IMR-90 (cell line): Measurements from ENCODE around the gene PYGB. TPM values are rescaled to one million over a fixed set of nuclear protein-coding genes. Genes with fewer than 3 reads are reported as not detected.

Experiments
- ATAC-seq: fragments of 200-7000 bp; cut with Tn5 transposase; 2 replicates; pipeline ENCODE4 v1.9.1; 2020; ENCODE audit warnings: low read depth, mild to moderate bottlenecking, moderate library complexity
- BruUV-seq: library from RNA; stranded (reverse); fragments of 400-500 nt; replicated peaks from 2 replicates; lab custom pipeline; 2021; lab: Mats Ljungman, UMichigan
- CTCF ChIA-PET: fragments of 300-600 bp; formaldehyde crosslinking; extraction: SDS; loops from one replicate; lab custom pipeline; 2021; ENCODE audit warnings: antibody characterized with exemption; lab: Yijun Ruan, JAX
- POLR2A ChIA-PET: fragments of 300-600 bp; sonication (Branson Sonifier 250); formaldehyde crosslinking; loops from one replicate; lab custom pipeline; 2022; ENCODE audit warnings: antibody characterized with exemption; ENCODE audit not compliant: unreplicated experiment; lab: Charles Lee
- DNase-seq: peaks from one replicate; pipeline ENCODE4 v3.0.0; 2013
- H2AFZ ChIP-seq: replicated peaks from 2 replicates; pipeline ENCODE3; 2013; ENCODE audit warnings: low read length, mild to moderate bottlenecking; ENCODE audit not compliant: poor library complexity
- H2AK5ac ChIP-seq: 2 replicates; pipeline ENCODE4 v1.6.1; 2013; ENCODE audit warnings: low read depth, low read length, inconsistent platforms
- H2AK9ac ChIP-seq: replicated peaks from 2 replicates; pipeline ENCODE3; 2013; ENCODE audit warnings: mild to moderate bottlenecking, low read depth, low read length, moderate library complexity; ENCODE audit not compliant: poor library complexity
- H2BK120ac ChIP-seq: 2 replicates; pipeline ENCODE4 v1.6.1; 2013; ENCODE audit warnings: low read depth, low read length, inconsistent platforms
- H2BK15ac ChIP-seq: 3 replicates; pipeline ENCODE4 v1.6.1; 2013; ENCODE audit warnings: low read depth, low read length, inconsistent platforms
- H2BK20ac ChIP-seq: 2 replicates; pipeline ENCODE4 v1.6.1; 2013; ENCODE audit warnings: low read depth, mild to moderate bottlenecking, inconsistent platforms, low read length, moderate library complexity
- H2BK5ac ChIP-seq: 2 replicates; pipeline ENCODE4 v1.6.1; 2013; ENCODE audit warnings: mild to moderate bottlenecking, low read depth, low read length, inconsistent platforms; ENCODE audit not compliant: poor library complexity, severe bottlenecking
- H3K14ac ChIP-seq: replicated peaks from 2 replicates; pipeline ENCODE4 v1.6.1; 2013; ENCODE audit warnings: low read depth, low read length, inconsistent platforms
- H3K18ac ChIP-seq: 2 replicates; pipeline ENCODE4 v1.6.1; 2013; ENCODE audit warnings: low read depth, low read length, control low read depth
- H3K23ac ChIP-seq: 2 replicates; pipeline ENCODE4 v1.6.1; 2013; ENCODE audit warnings: low read depth, low read length, inconsistent platforms
- H3K27ac ChIP-seq: 2 replicates; pipeline ENCODE4 v1.5.1; 2013; ENCODE audit warnings: mild to moderate bottlenecking, control low read depth, low read length; ENCODE audit not compliant: insufficient read depth
- H3K27me3 ChIP-seq: 2 replicates; pipeline ENCODE4 v1.6.1; 2013; ENCODE audit warnings: low read length; ENCODE audit not compliant: control insufficient read depth, insufficient read depth
- H3K36me3 ChIP-seq: 2 replicates; pipeline ENCODE4 v1.6.1; 2013; ENCODE audit warnings: low read length, mixed read lengths; ENCODE audit not compliant: control insufficient read depth, insufficient read depth
- H3K4ac ChIP-seq: 2 replicates; pipeline ENCODE4 v1.6.1; 2013; ENCODE audit warnings: low read depth, low read length, inconsistent platforms
- H3K4me1 ChIP-seq: 2 replicates; pipeline ENCODE4 v1.6.1; 2013; ENCODE audit warnings: low read length, mixed read lengths; ENCODE audit not compliant: control insufficient read depth, insufficient read depth
- H3K4me2 ChIP-seq: 2 replicates; pipeline ENCODE4 v1.6.1; 2013; ENCODE audit warnings: low read depth, mild to moderate bottlenecking, control low read depth, low read length, moderate library complexity
- H3K4me3 ChIP-seq: 2 replicates; pipeline ENCODE4 v1.5.1; 2013; ENCODE audit warnings: low read depth, mild to moderate bottlenecking, control low read depth, low read length, moderate library complexity; ENCODE audit not compliant: insufficient read depth
- H3K56ac ChIP-seq: 2 replicates; pipeline ENCODE4 v1.6.1; 2013; ENCODE audit warnings: low read length, inconsistent platforms; ENCODE audit not compliant: insufficient read depth; ENCODE audit errors: extremely low read depth
- H3K79me1 ChIP-seq, 2 experiments: 2 replicates each; pipeline ENCODE4 v1.6.1; 2013; ENCODE audit warnings: low read length in 2 of 2, inconsistent platforms in 1 of 2, low read depth in 1 of 2
- H3K9ac ChIP-seq: 2 replicates; pipeline ENCODE4 v1.6.1; 2013; ENCODE audit warnings: low read depth, low read length, control low read depth
- H3K9me1 ChIP-seq: 2 replicates; pipeline ENCODE4 v1.6.1; 2013; ENCODE audit warnings: low read length, inconsistent platforms; ENCODE audit not compliant: insufficient read depth
- H3K9me3 ChIP-seq: 2 replicates; pipeline ENCODE4 v1.6.1; 2013; ENCODE audit warnings: low read length; ENCODE audit not compliant: control insufficient read depth, insufficient read depth
- H4K20me1 ChIP-seq: 2 replicates; pipeline ENCODE4 v1.6.1; 2013; ENCODE audit warnings: low read length, inconsistent platforms; ENCODE audit not compliant: insufficient read depth
- H4K5ac ChIP-seq: 2 replicates; pipeline ENCODE4 v1.6.1; 2013; ENCODE audit warnings: mild to moderate bottlenecking, low read depth, low read length, control low read depth
- H4K8ac ChIP-seq, 2 experiments: 2 replicates each; pipeline ENCODE4 v1.6.1; 2013; ENCODE audit warnings: low read depth in 2 of 2, low read length in 2 of 2, control low read depth in 1 of 2, inconsistent platforms in 1 of 2
- H4K91ac ChIP-seq: 2 replicates; pipeline ENCODE4 v1.6.1; 2013; ENCODE audit warnings: low read depth, low read length, inconsistent platforms; ENCODE audit not compliant: insufficient read depth
- BHLHE40 ChIP-seq: fragments of 150-350 bp; IDR thresholded peaks from 2 replicates; pipeline ENCODE4 v1.6.1; 2016; ENCODE audit warnings: mild to moderate bottlenecking, low read depth, low read length
- CEBPB ChIP-seq: IDR thresholded peaks from 2 replicates; pipeline ENCODE4 v1.6.1; 2012; ENCODE audit warnings: low read depth, low read length, improper control_type of control experiment
- ELK1 ChIP-seq: fragments of 150-350 bp; IDR thresholded peaks from 2 replicates; pipeline ENCODE4 v1.6.1; 2016; ENCODE audit warnings: low read depth, mild to moderate bottlenecking, low read length, moderate library complexity, borderline replicate concordance
- FOS ChIP-seq: fragments of 150-350 bp; IDR thresholded peaks from 2 replicates; pipeline ENCODE4 v1.6.1; 2016; ENCODE audit warnings: low read depth, low read length
- MAZ ChIP-seq: IDR thresholded peaks from 2 replicates; pipeline ENCODE4 v1.6.1; 2012; ENCODE audit warnings: low read depth, mild to moderate bottlenecking, low read length, improper control_type of control experiment, moderate library complexity, borderline replicate concordance
- MXI1 ChIP-seq: IDR thresholded peaks from 2 replicates; pipeline ENCODE4 v1.6.1; 2012; ENCODE audit warnings: low read depth, mild to moderate bottlenecking, low read length, moderate library complexity, borderline replicate concordance
- NFE2L2 ChIP-seq: fragments of 150-350 bp; IDR thresholded peaks from 2 replicates; pipeline ENCODE4 v1.6.1; 2016; ENCODE audit warnings: low read depth, mild to moderate bottlenecking, low read length
- RAD21 ChIP-seq: IDR thresholded peaks from 2 replicates; pipeline ENCODE4 v1.6.1; 2012; ENCODE audit warnings: low read length, improper control_type of control experiment
- RCOR1 ChIP-seq: IDR thresholded peaks from 2 replicates; pipeline ENCODE4 v1.6.1; 2012; ENCODE audit warnings: mild to moderate bottlenecking, low read length, improper control_type of control experiment; ENCODE audit not compliant: insufficient replicate concordance
- RFX5 ChIP-seq: IDR thresholded peaks from 2 replicates; pipeline ENCODE4 v1.8.0; 2012; ENCODE audit warnings: low read depth, mild to moderate bottlenecking, low read length, moderate library complexity
- SMC3 ChIP-seq: fragments of 150-350 bp; IDR thresholded peaks from 2 replicates; pipeline ENCODE4 v1.6.1; 2016; ENCODE audit warnings: low read depth, mild to moderate bottlenecking, antibody characterized with exemption, low read length, moderate library complexity
- WGBS, 2 experiments: methylation state at CpG; one replicate each; pipeline versions ENCODE4 v1.1.5 to v1.1.7; 2013; ENCODE audit warnings: missing lambda C conversion rate in 2 of 2; ENCODE audit not compliant: insufficient read length in 1 of 2; ENCODE audit errors: extremely low coverage in 2 of 2; 5-methylcytosine and 5-hydroxymethylcytosine counted together
- dilution Hi-C: fragments of 300-500 bp; cut with HindIII; formaldehyde crosslinking; loops from one replicate; pipeline ENCODE4 v1.14.3; 2018; ENCODE audit warnings: low sequenced_read_pairs; ENCODE audit not compliant: unreplicated experiment
- in situ Hi-C: fragments of 300-500 bp; cut with MboI; formaldehyde crosslinking; loops from 3 replicates; pipeline ENCODE4 v1.14.3; 2019; ENCODE audit warnings: low sequenced_read_pairs, inconsistent platforms, mixed read lengths
- intact Hi-C: fragments of 100-400 bp; cut with micrococcal nuclease; formaldehyde crosslinking; loops from 2 replicates; pipeline ENCODE4 v1.10.0; 2022
- polyA plus RNA-seq, 3 experiments: library from polyadenylated mRNA; depleted of rRNA; stranded (reverse); fragments of >200 nt; gene quantifications; 2 replicates each; pipeline ENCODE4 v1.2.3, GENCODE V29; 2012; ENCODE audit warnings: low replicate concordance in 1 of 3
- total RNA-seq: library from RNA; depleted of rRNA; stranded (reverse); fragments of >200 nt; gene quantifications from 2 replicates; pipeline ENCODE4 v1.2.3, GENCODE V29; 2012
- TF ChIP-seq, protein P1 (sequence below): conservative IDR thresholded peaks from 2 replicates; pipeline ENCODE4 v1.5.1; 2012; ENCODE audit warnings: mild to moderate bottlenecking, low read depth, low read length, improper control_type of control experiment

PYGB gene
- total and polyA plus RNA-seq, 2 of the 4 experiments (the other 2 are of a cell fraction): 72.4 to 83.1 TPM

DNA sequence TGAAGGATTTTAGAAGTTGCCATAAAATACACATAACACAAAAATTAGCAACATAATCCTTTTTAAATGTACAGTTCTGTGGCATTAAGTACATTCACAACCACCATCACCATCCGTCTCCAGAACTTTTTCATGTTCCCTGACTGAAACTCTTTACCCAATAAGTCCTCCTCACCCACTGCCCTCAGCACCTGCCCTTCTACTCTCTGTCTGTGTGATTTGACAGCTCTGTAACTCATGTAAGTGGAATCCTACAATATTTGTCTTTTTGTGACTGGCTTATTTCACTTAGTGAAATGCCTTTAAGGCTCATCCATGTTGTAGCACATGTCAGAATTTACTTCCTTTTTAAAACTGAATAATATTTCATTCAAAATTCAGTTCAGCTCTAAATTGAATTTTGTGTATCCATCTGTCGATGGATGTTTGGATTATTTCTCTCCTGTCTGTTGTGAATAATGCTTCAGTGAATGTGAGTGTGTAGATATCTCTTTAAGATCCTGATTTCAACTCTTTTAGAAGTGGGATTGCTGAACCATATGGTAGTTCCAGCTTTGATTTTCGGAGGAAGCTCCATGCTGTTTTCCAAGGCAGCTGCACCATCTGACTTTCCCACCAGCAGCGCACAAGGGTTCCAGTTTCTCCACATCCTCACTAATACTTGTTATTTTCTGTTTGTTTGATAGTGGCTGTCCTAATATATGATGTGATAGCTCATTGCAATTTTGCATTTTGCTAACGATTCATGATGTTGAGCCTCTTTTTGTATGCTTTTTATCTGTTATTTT lies 48.2 kb upstream of the PYGB start:
- Histone ChIP-seq H3K27me3 (no peaks in the 10 kb centered on the region), H2BK5ac (no peak overlapping the region), H3K14ac (no peak overlapping the region), H3K4me1 (peaks cover 7% of the 10 kb centered on the region), H3K9me1 (peaks cover 18% of the 10 kb centered on the region), H2AK9ac (no peak overlapping the region), H3K27ac (no peak overlapping the region), H4K5ac (no peak overlapping the region), H2BK15ac (no peak overlapping the region), H2BK120ac (no peak overlapping the region), H3K18ac (no peak overlapping the region), H2AFZ (no peak overlapping the region), H3K4me3 (no peak overlapping the region), H3K9ac (no peak overlapping the region), H3K23ac (peak overlapping the region; percentile 13; the same call in 1 of the 2 replicates), H3K36me3 (0 out of 2 replicates have a peak, but pooled peaks cover 2% of the 10 kb centered on the region), H3K9me3 (no peaks in the 10 kb centered on the region), H3K79me1 (peaks cover 47 to 63% of the 10 kb centered on the region in 2 experiments), H3K4ac (no peak overlapping the region), H3K4me2 (no peak overlapping the region), H2AK5ac (no peak overlapping the region), H4K8ac (no peak overlapping the region), H4K20me1 (peaks cover 31% of the 10 kb centered on the region), H4K91ac (no peak overlapping the region), H3K56ac (no peak overlapping the region), H2BK20ac (no peak overlapping the region)
- ChIA-PET POLR2A (no interaction called here), CTCF (no interaction called here)
- in situ Hi-C loops (loop anchor here (5.0 to 10.0 kb wide), 5 partner anchors 33 to 215 kb away; partner anchors contain the start of gene APMAP), intact Hi-C loops (loop anchor here (5.0 kb wide), 1 partner anchor 198 kb away; no protein-coding TSS in a partner anchor), dilution Hi-C loops (no loop called here)
- TF ChIP-seq MAZ: no peak
- TF ChIP-seq ELK1: no peak
- TF ChIP-seq SMC3: no peak
- TF ChIP-seq, protein P1, sequence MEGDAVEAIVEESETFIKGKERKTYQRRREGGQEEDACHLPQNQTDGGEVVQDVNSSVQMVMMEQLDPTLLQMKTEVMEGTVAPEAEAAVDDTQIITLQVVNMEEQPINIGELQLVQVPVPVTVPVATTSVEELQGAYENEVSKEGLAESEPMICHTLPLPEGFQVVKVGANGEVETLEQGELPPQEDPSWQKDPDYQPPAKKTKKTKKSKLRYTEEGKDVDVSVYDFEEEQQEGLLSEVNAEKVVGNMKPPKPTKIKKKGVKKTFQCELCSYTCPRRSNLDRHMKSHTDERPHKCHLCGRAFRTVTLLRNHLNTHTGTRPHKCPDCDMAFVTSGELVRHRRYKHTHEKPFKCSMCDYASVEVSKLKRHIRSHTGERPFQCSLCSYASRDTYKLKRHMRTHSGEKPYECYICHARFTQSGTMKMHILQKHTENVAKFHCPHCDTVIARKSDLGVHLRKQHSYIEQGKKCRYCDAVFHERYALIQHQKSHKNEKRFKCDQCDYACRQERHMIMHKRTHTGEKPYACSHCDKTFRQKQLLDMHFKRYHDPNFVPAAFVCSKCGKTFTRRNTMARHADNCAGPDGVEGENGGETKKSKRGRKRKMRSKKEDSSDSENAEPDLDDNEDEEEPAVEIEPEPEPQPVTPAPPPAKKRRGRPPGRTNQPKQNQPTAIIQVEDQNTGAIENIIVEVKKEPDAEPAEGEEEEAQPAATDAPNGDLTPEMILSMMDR: no peak
- TF ChIP-seq CEBPB: no peak
- no peak for TF ChIP-seq MXI1
- no peak for TF ChIP-seq RAD21
- no peak for TF ChIP-seq BHLHE40
- TF ChIP-seq RCOR1: no peak
- no peak for TF ChIP-seq NFE2L2
- no peak for TF ChIP-seq RFX5
- TF ChIP-seq FOS: no peak
- no CpG with 5 or more reads among the region's 5 CpGs for WGBS, 2 experiments
- ATAC-seq (no peak), DNase-seq (no peak)
- no TSS peak for BruUV-seq
